HG03457 (cell line): ENCODE measurements around the gene HOMER1.

Experiments
- ATAC-seq: cut with Tn5 transposase; IDR thresholded peaks from one replicate; pipeline ENCODE4 v1.9.1; 2021; ENCODE audit warnings: moderate number of reproducible peaks; ENCODE audit not compliant: unreplicated experiment

HOMER1 gene

GRCh38 chr5:79329453-79329852 is 184.5 kb downstream of the HOMER1 start:
- ATAC-seq, result no peak
